B cell (primary cell): ENCODE data around the gene PLEKHA5.

ENCODE experiments used
- EZH2 ChIP-seq: IDR thresholded peaks from 2 replicates; pipeline ENCODE4 v1.6.1; 2012; ENCODE audit warnings: borderline replicate concordance, low read depth, mild to moderate bottlenecking, moderate library complexity, low read length; ENCODE audit not compliant: insufficient read depth, poor library complexity, severe bottlenecking
- TF ChIP-seq, protein P1 (sequence below): fragments of 200-600 bp; IDR thresholded peaks from one replicate; pipeline ENCODE4 v1.8.0; 2022; ENCODE audit warnings: antibody characterized with exemption, mild to moderate bottlenecking

- TF ChIP-seq, protein P1, sequence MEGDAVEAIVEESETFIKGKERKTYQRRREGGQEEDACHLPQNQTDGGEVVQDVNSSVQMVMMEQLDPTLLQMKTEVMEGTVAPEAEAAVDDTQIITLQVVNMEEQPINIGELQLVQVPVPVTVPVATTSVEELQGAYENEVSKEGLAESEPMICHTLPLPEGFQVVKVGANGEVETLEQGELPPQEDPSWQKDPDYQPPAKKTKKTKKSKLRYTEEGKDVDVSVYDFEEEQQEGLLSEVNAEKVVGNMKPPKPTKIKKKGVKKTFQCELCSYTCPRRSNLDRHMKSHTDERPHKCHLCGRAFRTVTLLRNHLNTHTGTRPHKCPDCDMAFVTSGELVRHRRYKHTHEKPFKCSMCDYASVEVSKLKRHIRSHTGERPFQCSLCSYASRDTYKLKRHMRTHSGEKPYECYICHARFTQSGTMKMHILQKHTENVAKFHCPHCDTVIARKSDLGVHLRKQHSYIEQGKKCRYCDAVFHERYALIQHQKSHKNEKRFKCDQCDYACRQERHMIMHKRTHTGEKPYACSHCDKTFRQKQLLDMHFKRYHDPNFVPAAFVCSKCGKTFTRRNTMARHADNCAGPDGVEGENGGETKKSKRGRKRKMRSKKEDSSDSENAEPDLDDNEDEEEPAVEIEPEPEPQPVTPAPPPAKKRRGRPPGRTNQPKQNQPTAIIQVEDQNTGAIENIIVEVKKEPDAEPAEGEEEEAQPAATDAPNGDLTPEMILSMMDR, result no peak
- TF ChIP-seq EZH2, result no peak
Observed at GRCh38 chr12:19203013-19203412, 73.5 kb downstream of the PLEKHA5 start.
